H1 (cell line): Measurements from ENCODE around the gene LCE1F. TPM values are rescaled to one million over a fixed set of nuclear protein-coding genes. Genes with fewer than 3 reads are reported as not detected.

Source experiments
- CTCF ChIA-PET: fragments of 300-600 bp; sonication (Branson Sonifier 250); formaldehyde crosslinking; loops from one replicate; lab custom pipeline; 2021; ENCODE audit not compliant: partially characterized antibody; lab: Charles Lee
- POLR2A ChIA-PET: fragments of 300-600 bp; sonication (Branson Sonifier 250); formaldehyde crosslinking; loops from one replicate; lab custom pipeline; 2021; ENCODE audit warnings: inconsistent platforms; ENCODE audit not compliant: partially characterized antibody; lab: Charles Lee
- DNase-seq, 2 experiments: peaks; one replicate each; pipeline versions ENCODE4 v3.0.0 to v3.0.0-alpha.2; 2010 to 2022; ENCODE audit warnings: low spot score in 2 of 2, low read depth in 1 of 2, mixed read lengths in 1 of 2
- FAIRE-seq: peaks from 2 replicates; lab custom pipeline; 2011; peaks lifted over from hg19 to GRCh38; lab: Jason Lieb, UNC
- H2AFZ ChIP-seq: 2 replicates; pipeline ENCODE4 v1.8.1; 2012; ENCODE audit warnings: low read length, inconsistent platforms
- H2AK5ac ChIP-seq: 2 replicates; pipeline ENCODE4 v1.6.1; 2013; ENCODE audit warnings: low read depth, low read length
- H2BK120ac ChIP-seq: replicated peaks from 2 replicates; pipeline ENCODE3; 2013; ENCODE audit warnings: low read depth, low read length, inconsistent platforms
- H2BK12ac ChIP-seq: 2 replicates; pipeline ENCODE4 v1.6.1; 2013; ENCODE audit warnings: low read depth, low read length
- H2BK15ac ChIP-seq: 2 replicates; pipeline ENCODE4 v1.6.1; 2013; ENCODE audit warnings: low read length
- H2BK20ac ChIP-seq: 2 replicates; pipeline ENCODE4 v1.6.1; 2013; ENCODE audit warnings: low read length
- H2BK5ac ChIP-seq: 2 replicates; pipeline ENCODE4 v1.6.1; 2013; ENCODE audit warnings: low read depth, low read length
- H3K14ac ChIP-seq: 2 replicates; pipeline ENCODE4 v1.6.1; 2013; ENCODE audit warnings: inconsistent platforms; ENCODE audit not compliant: insufficient read length
- H3K18ac ChIP-seq: 2 replicates; pipeline ENCODE4 v1.6.1; 2013; ENCODE audit warnings: low read length; ENCODE audit errors: extremely low read depth
- H3K23ac ChIP-seq: 2 replicates; pipeline ENCODE4 v1.6.1; 2013; ENCODE audit warnings: inconsistent platforms; ENCODE audit not compliant: insufficient read length
- H3K23me2 ChIP-seq: 2 replicates; pipeline ENCODE4 v1.6.1; 2013; ENCODE audit warnings: low read depth, low read length
- H3K27ac ChIP-seq: 2 replicates; pipeline ENCODE4 v1.6.1; 2011; ENCODE audit warnings: low read depth, low read length, inconsistent platforms
- H3K27me3 ChIP-seq, 4 experiments: replicated peaks in 1 of 4; 1 replicate in 1 of 4; 2 replicates in 3 of 4; pipeline versions ENCODE4 v1.6.1 to v1.8.1; 2011 to 2013; ENCODE audit warnings: low read length in 3 of 4, mild to moderate bottlenecking in 3 of 4, inconsistent platforms in 2 of 4, mixed read lengths in 2 of 4, moderate library complexity in 1 of 4; ENCODE audit not compliant: control insufficient read depth in 3 of 4, insufficient read depth in 3 of 4; ENCODE audit errors: extremely low read depth in 1 of 4
- H3K36me3 ChIP-seq, 4 experiments: 2 replicates each; pipeline versions ENCODE4 v1.6.1 to v1.8.1; 2011 to 2013; ENCODE audit warnings: mild to moderate bottlenecking in 4 of 4, low read length in 3 of 4, moderate library complexity in 2 of 4, control low read depth in 1 of 4, inconsistent platforms in 1 of 4; ENCODE audit not compliant: insufficient read depth in 4 of 4, control insufficient read depth in 2 of 4
- H3K4ac ChIP-seq: replicated peaks from 2 replicates; pipeline ENCODE3; 2013; ENCODE audit warnings: low read length, low read depth, mixed read lengths, inconsistent platforms; ENCODE audit not compliant: insufficient read length
- H3K4me1 ChIP-seq, 4 experiments: replicated peaks in 1 of 4; 1 replicate in 1 of 4; 2 replicates in 3 of 4; pipeline versions ENCODE4 v1.6.1 to v1.8.1; 2011 to 2013; ENCODE audit warnings: low read length in 3 of 4, inconsistent platforms in 2 of 4, mixed read lengths in 1 of 4; ENCODE audit not compliant: insufficient read depth in 4 of 4, control insufficient read depth in 3 of 4
- H3K4me2 ChIP-seq, 2 experiments: 2 replicates each; pipeline versions ENCODE4 v1.6.1 to v1.8.1; 2011 to 2013; ENCODE audit warnings: low read depth in 2 of 2, low read length in 2 of 2, control low read depth in 1 of 2, inconsistent platforms in 1 of 2, mild to moderate bottlenecking in 1 of 2; ENCODE audit not compliant: insufficient read depth in 1 of 2
- H3K4me3 ChIP-seq, 4 experiments: fragments of 200-600, 300-600 bp in 1 of 4; sonication (generic), shearing (Covaris generic), sonication (Bioruptor Twin) in 1 of 4; 2 replicates each; pipeline versions ENCODE4 v1.5.1 to v1.8.1; 2011 to 2016; ENCODE audit warnings: low read length in 4 of 4, low read depth in 3 of 4, control low read depth in 2 of 4, inconsistent platforms in 2 of 4, mild to moderate bottlenecking in 2 of 4, mixed read lengths in 1 of 4, moderate library complexity in 1 of 4; ENCODE audit not compliant: insufficient read depth in 2 of 4; ENCODE audit errors: extremely low read depth in 1 of 4
- H3K56ac ChIP-seq: replicated peaks from 2 replicates; pipeline ENCODE3; 2013; ENCODE audit warnings: low read depth, mild to moderate bottlenecking, mixed read lengths, low read length, inconsistent platforms; ENCODE audit not compliant: insufficient read length
- H3K79me1 ChIP-seq: 2 replicates; pipeline ENCODE4 v1.6.1; 2013; ENCODE audit warnings: low read depth, low read length, control low read depth
- H3K79me2 ChIP-seq, 2 experiments: 2 replicates each; pipeline versions ENCODE4 v1.6.1 to v1.8.1; 2012 to 2013; ENCODE audit warnings: low read length in 2 of 2, mild to moderate bottlenecking in 2 of 2, inconsistent platforms in 1 of 2; ENCODE audit not compliant: insufficient read depth in 2 of 2, control insufficient read depth in 1 of 2
- H3K9ac ChIP-seq, 4 experiments: replicated peaks in 1 of 4; 1 replicate in 1 of 4; 2 replicates in 3 of 4; pipeline versions ENCODE4 v1.6.1 to v1.8.1; 2011 to 2013; ENCODE audit warnings: low read depth in 3 of 4, low read length in 3 of 4, control low read depth in 2 of 4, mild to moderate bottlenecking in 2 of 4, moderate library complexity in 2 of 4, inconsistent platforms in 1 of 4; ENCODE audit errors: extremely low read depth in 1 of 4
- H3K9me3 ChIP-seq, 2 experiments: 2 replicates each; pipeline versions ENCODE4 v1.6.1 to v1.8.1; 2012 to 2013; ENCODE audit warnings: mild to moderate bottlenecking in 2 of 2, moderate library complexity in 2 of 2, control low read depth in 1 of 2, inconsistent platforms in 1 of 2, low read depth in 1 of 2, low read length in 1 of 2, mixed read lengths in 1 of 2; ENCODE audit not compliant: insufficient read depth in 2 of 2
- H4K20me1 ChIP-seq, 2 experiments: replicated peaks in 1 of 2; 2 replicates each; pipeline versions ENCODE3 to v1.8.1; 2011 to 2013; ENCODE audit warnings: inconsistent platforms in 2 of 2, low read length in 2 of 2, mild to moderate bottlenecking in 1 of 2; ENCODE audit not compliant: insufficient read depth in 2 of 2, control insufficient read depth in 1 of 2
- H4K5ac ChIP-seq: 2 replicates; pipeline ENCODE4 v1.6.1; 2013; ENCODE audit warnings: low read length, low read depth, mixed read lengths, inconsistent platforms; ENCODE audit not compliant: insufficient read length
- H4K8ac ChIP-seq: 2 replicates; pipeline ENCODE4 v1.8.0; 2013; ENCODE audit warnings: mild to moderate bottlenecking, moderate library complexity, low read length, inconsistent platforms; ENCODE audit not compliant: insufficient read depth; ENCODE audit errors: extremely low read depth
- H4K91ac ChIP-seq: replicated peaks from 2 replicates; pipeline ENCODE3; 2013; ENCODE audit warnings: low read length, mixed read lengths, inconsistent platforms; ENCODE audit not compliant: insufficient read length
- CEBPB ChIP-seq: IDR thresholded peaks from 2 replicates; pipeline ENCODE4 v1.6.1; 2012; ENCODE audit warnings: low read depth, low read length
- RBBP5 ChIP-seq: IDR thresholded peaks from 2 replicates; pipeline ENCODE4 v1.7.1; 2012; ENCODE audit warnings: low read depth, mild to moderate bottlenecking, inconsistent platforms, low read length, moderate library complexity, borderline replicate concordance
- SIX5 ChIP-seq: IDR thresholded peaks from 2 replicates; pipeline ENCODE4 v1.6.1; 2011; ENCODE audit warnings: mild to moderate bottlenecking, low read depth, low read length
- SUZ12 ChIP-seq: fragments of 200-600 bp; sonication (generic); IDR thresholded peaks from 2 replicates; pipeline ENCODE4 v1.6.1; 2012; ENCODE audit warnings: mild to moderate bottlenecking, inconsistent platforms, low read length, moderate library complexity, mixed read lengths
- TEAD4 ChIP-seq: IDR thresholded peaks from 2 replicates; pipeline ENCODE4 v1.6.1; 2012; ENCODE audit warnings: low read depth, low read length, inconsistent platforms, mixed read lengths
- WGBS, 2 experiments: shearing (Covaris generic) in 1 of 2; methylation state at CpG; one replicate each; pipeline versions ENCODE4 v1.1.6 to v1.1.7; 2013 to 2015; ENCODE audit warnings: low lambda C conversion rate in 2 of 2, mixed read lengths in 2 of 2, inconsistent platforms in 1 of 2, low coverage in 1 of 2, missing lambda C conversion rate in 1 of 2; ENCODE audit not compliant: insufficient replicate concordance in 2 of 2, insufficient coverage in 1 of 2, insufficient read length in 1 of 2; ENCODE audit errors: extremely low coverage in 1 of 2, missing lambda C conversion rate in 1 of 2; 5-methylcytosine and 5-hydroxymethylcytosine counted together
- polyA plus RNA-seq, 7 experiments: library from polyadenylated mRNA; depleted of rRNA in 3 of 7; stranded (reverse) in 5 of 7; unstranded in 2 of 7; fragments of >200 nt in 5 of 7; fragments of 200-250 nt in 2 of 7; gene quantifications; 1 replicate in 5 of 7; 2 replicates in 1 of 7; 4 replicates in 1 of 7; pipeline versions ENCODE4 v1.2.1 to v1.2.3, GENCODE V29; 2011 to 2013; ENCODE audit warnings: missing spikeins in 2 of 7, mixed read lengths in 2 of 7
- total RNA-seq: library from RNA; stranded (reverse); fragmentation: NEBNext Ultra II Directional; extraction: Animal tissue kit (Norgen Biotek cat#: 25700); gene quantifications from 2 replicates; pipeline ENCODE4 v1.2.1, GENCODE V29; 2021

The LCE1F gene
- total and polyA plus RNA-seq, 2 of the 8 experiments (the other 6 are each of a cell fraction or from before 2014, with no cell fraction given), result not detected

- no peak overlapping the region for H4K8ac ChIP-seq
- H2BK5ac ChIP-seq, result no peak overlapping the region
- no peak overlapping the region for H3K23ac ChIP-seq
- no peak overlapping the region for H2BK15ac ChIP-seq
- FAIRE-seq (no peak), DNase-seq (no peak)
- H4K5ac ChIP-seq, result no peak overlapping the region
- H3K9me3 ChIP-seq, result peaks cover 56 to 67% of the 10 kb centered on the region in 2 experiments
- no peak overlapping the region for H3K27ac ChIP-seq
- 82% methylated on average over 11 of the region's 11 CpGs; no CpG with 5 or more reads in 1 of the 2 experiments for WGBS, 2 experiments
- no peak overlapping the region for H3K9ac ChIP-seq
- no peak overlapping the region for H3K4me2 ChIP-seq
- H2BK120ac ChIP-seq, result no peak overlapping the region
- no peak overlapping the region for H2AK5ac ChIP-seq
- H3K79me1 ChIP-seq, result no peaks in the 10 kb centered on the region
- CTCF ChIA-PET, result no interaction called here
- peaks cover 0 to under 1% (median 0%) of the 10 kb centered on the region in 4 experiments; a peak in 1 of 7 replicates for H3K27me3 ChIP-seq
- H3K4ac ChIP-seq, result no peak overlapping the region
- H4K91ac ChIP-seq, result no peak overlapping the region
- TF ChIP-seq CEBPB (no peak), RBBP5 (no peak), SIX5 (no peak), SUZ12 (no peak), TEAD4 (no peak)
- TF ChIP-seq, all 59 proteins: peak for 0
- Histone ChIP-seq H3K36me3 (no peaks in the 10 kb centered on the region), H3K4me3 (no peak overlapping the region), H2BK12ac (no peak overlapping the region), H4K20me1 (no peaks in the 10 kb centered on the region), H3K14ac (no peak overlapping the region), H3K23me2 (no peaks in the 10 kb centered on the region), H2AFZ (no peak overlapping the region), H2BK20ac (no peak overlapping the region), H3K79me2 (no peaks in the 10 kb centered on the region), H3K4me1 (no peaks in the 10 kb centered on the region), H3K56ac (no peak overlapping the region), H3K18ac (no peak overlapping the region)
- POLR2A ChIA-PET, result no interaction called here
Measured at GRCh38 chr1:152776361-152776760, 1.4 kb downstream of the LCE1F start.
